Measurements from ENCODE around the gene FHOD3.

Gene FHOD3

DNA sequence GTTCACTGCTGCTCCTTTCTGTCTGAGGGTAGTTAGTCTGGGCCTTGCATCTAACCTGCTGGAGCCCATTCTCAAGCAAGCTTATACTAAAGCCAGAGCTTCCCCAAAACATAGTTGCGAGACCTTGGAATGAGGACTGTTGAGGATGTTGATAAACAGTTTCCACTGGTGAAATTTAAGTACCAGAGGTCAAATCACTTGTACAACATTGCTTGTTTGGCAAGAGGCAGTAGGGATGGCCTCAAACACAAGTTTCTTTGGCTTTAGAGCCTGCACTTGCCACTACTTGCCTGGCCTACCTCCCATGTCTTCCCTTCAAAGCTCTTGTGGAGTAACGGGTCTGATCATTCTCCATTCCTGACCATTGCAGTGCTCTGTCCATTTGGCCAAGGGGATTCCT lies 262.7 kb downstream of the FHOD3 start:
- 94% methylated on average over 2 of the region's 2 CpGs for WGBS
- Histone ChIP-seq H3K4me3 (ENCODE audit: low read length) (no peak overlapping the region), H3K27me3 (ENCODE audit: insufficient read depth, low read length) (no peaks in the 10 kb centered on the region), H3K4me1 (ENCODE audit: insufficient read depth, low read length) (peaks cover 19% of the 10 kb centered on the region), H3K36me3 (ENCODE audit: insufficient read depth, low read length) (no peaks in the 10 kb centered on the region), H3K9me3 (ENCODE audit: insufficient read depth, low read depth, low read length) (no peaks in the 10 kb centered on the region), H3K9ac (ENCODE audit: low read depth, low read length) (no peak overlapping the region), H3K27ac (ENCODE audit: low read depth, low read length) (no peak overlapping the region; the same call in 1 of the 2 replicates)

DNA sequence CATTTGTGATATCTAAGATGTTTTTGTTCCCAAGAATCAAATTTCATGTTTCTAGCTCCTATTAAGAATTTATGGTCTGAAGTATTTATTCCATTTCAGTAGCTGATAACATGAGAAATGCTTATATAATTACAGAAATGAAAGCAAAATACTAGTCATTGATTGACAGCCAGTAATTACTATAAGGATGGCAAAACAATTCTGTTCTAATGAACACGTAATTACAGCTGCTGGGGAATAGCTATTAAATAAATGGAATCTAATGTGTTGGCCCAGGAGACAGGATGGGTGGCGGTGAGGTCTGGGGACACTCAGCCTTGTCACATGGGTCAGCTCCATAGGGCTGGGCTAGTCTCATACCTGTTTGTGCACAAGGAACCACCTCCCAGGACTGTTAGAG lies 263.5 kb downstream of the FHOD3 start:
- no peaks in the 10 kb centered on the region for H3K9me3 ChIP-seq (ENCODE audit: insufficient read depth, low read depth, low read length)
- 98% methylated on average over 2 of the region's 2 CpGs for WGBS
- no peak overlapping the region for H3K9ac ChIP-seq (ENCODE audit: low read depth, low read length)
- no peak overlapping the region for H3K4me3 ChIP-seq (ENCODE audit: low read length)
- peaks cover 21% of the 10 kb centered on the region for H3K4me1 ChIP-seq (ENCODE audit: insufficient read depth, low read length)
- no peaks in the 10 kb centered on the region for H3K36me3 ChIP-seq (ENCODE audit: insufficient read depth, low read length)
- no peak overlapping the region for H3K27ac ChIP-seq (ENCODE audit: low read depth, low read length)
- H3K27me3 ChIP-seq (ENCODE audit: insufficient read depth, low read length), result no peaks in the 10 kb centered on the region

DNA sequence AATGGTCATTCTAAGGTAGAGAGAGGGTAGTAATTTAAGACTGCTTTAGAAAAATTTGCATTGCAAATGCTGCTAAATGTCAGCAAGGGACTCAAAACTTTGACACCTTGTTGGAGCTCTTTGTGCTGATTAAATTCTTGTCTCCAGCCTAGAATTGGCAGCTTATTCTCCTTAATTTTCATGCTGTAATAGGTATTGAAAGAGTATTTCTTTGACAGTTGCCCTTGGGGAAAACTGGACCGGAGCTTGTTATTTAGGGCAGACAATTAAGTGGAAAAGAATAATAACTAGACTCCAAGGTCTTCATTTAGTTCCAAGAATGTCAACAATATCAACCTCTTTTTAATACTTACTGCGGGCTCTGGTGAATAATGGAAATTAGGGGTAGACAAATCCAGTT lies 267.3 kb downstream of the FHOD3 start:
- H3K9me3 ChIP-seq (ENCODE audit: insufficient read depth, low read depth, low read length), result no peaks in the 10 kb centered on the region
- H3K4me3 ChIP-seq (ENCODE audit: low read length), result no peak overlapping the region
- no peak overlapping the region for H3K9ac ChIP-seq (ENCODE audit: low read depth, low read length)
- no peaks in the 10 kb centered on the region for H3K36me3 ChIP-seq (ENCODE audit: insufficient read depth, low read length)
- WGBS, result 80% methylated on average over 1 of the region's 2 CpGs
- H3K27me3 ChIP-seq (ENCODE audit: insufficient read depth, low read length), result no peaks in the 10 kb centered on the region
- no peak overlapping the region for H3K27ac ChIP-seq (ENCODE audit: low read depth, low read length)
- H3K4me1 ChIP-seq (ENCODE audit: insufficient read depth, low read length), result peaks cover 29% of the 10 kb centered on the region

DNA sequence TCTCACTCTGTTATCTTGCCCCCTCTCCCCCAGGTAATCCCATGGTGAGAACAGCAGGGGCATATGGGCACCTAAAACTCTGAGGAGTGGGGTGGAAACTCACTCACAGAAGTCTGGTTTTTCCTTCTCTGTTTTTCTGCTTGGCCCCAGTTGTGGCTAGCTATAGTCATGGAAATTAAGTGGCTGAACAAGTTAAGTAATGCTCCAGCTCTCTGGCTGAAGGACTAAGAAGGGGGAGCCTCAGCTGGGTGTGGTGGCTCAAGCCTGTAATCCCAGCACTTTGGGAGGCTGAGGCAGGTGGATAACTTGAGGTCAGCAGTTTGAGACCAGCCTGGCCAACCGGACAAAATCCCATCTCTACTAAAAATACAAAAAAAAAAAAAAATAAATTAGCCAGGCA lies 270.3 kb downstream of the FHOD3 start:
- no peaks in the 10 kb centered on the region for H3K9me3 ChIP-seq (ENCODE audit: insufficient read depth, low read depth, low read length)
- WGBS, result 89% methylated on average over 1 of the region's 1 CpG
- H3K4me1 ChIP-seq (ENCODE audit: insufficient read depth, low read length), result peaks cover 32% of the 10 kb centered on the region
- H3K27ac ChIP-seq (ENCODE audit: low read depth, low read length), result peak overlapping the region; percentile 60; the same call in 1 of the 2 replicates
- H3K4me3 ChIP-seq (ENCODE audit: low read length), result no peak overlapping the region
- no peaks in the 10 kb centered on the region for H3K27me3 ChIP-seq (ENCODE audit: insufficient read depth, low read length)
- H3K36me3 ChIP-seq (ENCODE audit: insufficient read depth, low read length), result no peaks in the 10 kb centered on the region
- no peak overlapping the region for H3K9ac ChIP-seq (ENCODE audit: low read depth, low read length)

- Histone ChIP-seq H3K4me3 (ENCODE audit: low read length) (no peak overlapping the region), H3K9me3 (ENCODE audit: insufficient read depth, low read depth, low read length) (no peaks in the 10 kb centered on the region), H3K9ac (ENCODE audit: low read depth, low read length) (no peak overlapping the region), H3K27ac (ENCODE audit: low read depth, low read length) (no peak overlapping the region), H3K36me3 (ENCODE audit: insufficient read depth, low read length) (no peaks in the 10 kb centered on the region), H3K27me3 (ENCODE audit: insufficient read depth, low read length) (no peaks in the 10 kb centered on the region), H3K4me1 (ENCODE audit: insufficient read depth, low read length) (peaks cover 32% of the 10 kb centered on the region)
- WGBS, result 94% methylated on average over 4 of the region's 4 CpGs
Measured at GRCh38 chr18:36568487-36568886, 271.0 kb downstream of the FHOD3 start.

DNA sequence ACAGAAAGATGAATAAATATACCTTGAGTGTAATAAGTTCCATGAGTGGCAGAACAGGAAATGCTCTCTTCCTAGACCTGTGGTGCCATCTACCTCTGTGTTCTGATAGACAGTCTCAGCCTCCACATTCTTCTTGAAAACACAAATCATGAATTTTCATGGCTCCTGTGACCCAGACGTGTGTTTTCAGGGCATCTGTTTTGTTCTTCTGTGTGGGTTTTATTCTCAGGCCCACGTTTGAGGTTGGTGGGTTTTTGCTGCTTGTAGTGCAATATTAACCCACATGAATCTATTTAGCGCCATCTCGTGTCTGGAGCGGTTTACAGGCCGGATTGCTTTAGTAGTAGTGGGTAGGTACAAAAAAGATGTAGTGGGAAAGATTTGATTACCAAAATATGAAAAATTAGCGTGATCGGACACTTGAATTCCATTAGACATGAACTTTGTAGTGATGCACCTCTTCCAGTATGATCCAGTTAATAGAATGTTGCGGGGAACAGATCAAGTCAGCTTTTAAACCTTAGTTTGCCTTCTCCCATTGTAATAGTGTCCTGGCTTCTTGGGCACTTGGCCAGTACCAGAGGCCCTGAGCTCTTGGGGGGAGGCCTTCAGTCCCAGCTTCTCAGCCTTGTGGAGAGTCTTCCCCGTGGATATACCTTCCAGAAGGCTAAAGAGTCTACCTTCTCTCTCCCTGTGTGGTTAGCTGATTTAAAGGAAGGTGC lies 274.8 kb downstream of the FHOD3 start:
- Histone ChIP-seq H3K27ac (ENCODE audit: low read depth, low read length) (no peak overlapping the region), H3K9me3 (ENCODE audit: insufficient read depth, low read depth, low read length) (no peaks in the 10 kb centered on the region), H3K4me1 (ENCODE audit: insufficient read depth, low read length) (peaks cover 9% of the 10 kb centered on the region), H3K9ac (ENCODE audit: low read depth, low read length) (no peak overlapping the region), H3K27me3 (ENCODE audit: insufficient read depth, low read length) (no peaks in the 10 kb centered on the region), H3K36me3 (ENCODE audit: insufficient read depth, low read length) (no peaks in the 10 kb centered on the region), H3K4me3 (ENCODE audit: low read length) (no peak overlapping the region)
- 28% methylated on average over 10 of the region's 10 CpGs for WGBS

DNA sequence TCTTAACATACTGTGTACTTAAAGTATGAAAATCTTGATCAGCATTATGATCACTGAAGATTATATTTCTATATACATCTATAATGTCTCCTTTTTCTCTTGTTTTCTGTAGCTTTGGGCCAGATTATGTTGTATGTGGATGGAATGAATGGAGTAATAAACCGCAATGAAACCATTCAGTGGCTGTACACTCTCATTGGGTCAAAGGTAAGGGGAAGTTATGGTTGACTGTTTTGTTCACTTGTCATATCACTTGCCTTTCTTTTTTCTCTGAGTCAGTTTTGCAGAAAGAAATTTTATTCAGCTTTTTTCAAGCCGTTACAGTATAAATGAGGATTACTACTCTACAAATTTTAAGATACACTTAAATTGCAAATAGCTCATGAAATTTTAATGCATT lies 278.8 kb downstream of the FHOD3 start:
- H3K9ac ChIP-seq (ENCODE audit: low read depth, low read length), result no peak overlapping the region
- peaks cover 8% of the 10 kb centered on the region; the same call in 1 of the 2 replicates for H3K9me3 ChIP-seq (ENCODE audit: insufficient read depth, low read depth, low read length)
- no peaks in the 10 kb centered on the region for H3K36me3 ChIP-seq (ENCODE audit: insufficient read depth, low read length)
- peaks cover 14% of the 10 kb centered on the region for H3K4me1 ChIP-seq (ENCODE audit: insufficient read depth, low read length)
- H3K4me3 ChIP-seq (ENCODE audit: low read length), result no peak overlapping the region
- 94% methylated on average over 2 of the region's 2 CpGs for WGBS
- no peak overlapping the region for H3K27ac ChIP-seq (ENCODE audit: low read depth, low read length)
- H3K27me3 ChIP-seq (ENCODE audit: insufficient read depth, low read length), result no peaks in the 10 kb centered on the region

DNA sequence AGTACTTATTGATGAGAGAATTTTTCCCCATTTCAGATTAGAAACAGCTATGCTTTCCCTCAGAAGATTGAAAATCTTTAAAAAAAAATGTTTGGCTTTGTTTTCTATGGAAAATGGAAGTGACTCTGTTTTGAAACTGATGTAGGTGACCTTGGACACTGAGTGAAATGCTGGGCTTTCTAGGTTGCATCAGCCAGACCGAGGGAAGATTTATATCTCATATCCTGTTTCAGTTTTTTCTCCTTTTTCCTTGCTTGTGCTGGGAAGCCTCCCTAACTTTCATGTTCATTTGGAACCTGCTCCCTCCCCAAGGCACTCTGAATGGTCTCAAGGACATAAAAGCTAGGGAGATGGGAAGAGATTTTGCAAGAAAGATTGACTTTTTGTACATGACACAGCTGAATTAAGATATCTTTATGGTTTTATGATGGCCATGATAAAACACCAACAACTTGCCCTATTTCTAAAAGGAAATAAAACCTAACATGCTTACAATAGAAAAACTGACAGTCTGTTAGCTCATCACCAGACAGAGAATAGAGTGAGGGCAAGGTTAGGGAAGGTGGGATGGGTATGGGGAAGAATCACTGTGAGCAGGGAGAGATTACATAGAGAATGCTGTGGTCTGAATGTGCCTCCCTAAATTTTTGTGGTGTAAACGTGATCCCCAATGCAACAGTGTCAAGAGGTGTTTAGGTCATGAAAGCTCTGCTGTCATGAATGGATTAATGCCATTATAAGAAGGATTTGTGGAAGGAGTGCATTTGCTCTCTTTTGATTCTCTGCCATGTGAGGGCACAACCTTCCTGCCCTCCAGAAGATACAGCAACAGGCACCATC lies 281.6 kb downstream of the FHOD3 start:
- WGBS, result 97% methylated on average over 2 of the region's 2 CpGs
- Histone ChIP-seq H3K9ac (ENCODE audit: low read depth, low read length) (no peak overlapping the region), H3K4me1 (ENCODE audit: insufficient read depth, low read length) (peaks cover 27% of the 10 kb centered on the region), H3K27me3 (ENCODE audit: insufficient read depth, low read length) (no peaks in the 10 kb centered on the region), H3K27ac (ENCODE audit: low read depth, low read length) (no peak overlapping the region), H3K4me3 (ENCODE audit: low read length) (no peak overlapping the region), H3K36me3 (ENCODE audit: insufficient read depth, low read length) (no peaks in the 10 kb centered on the region), H3K9me3 (ENCODE audit: insufficient read depth, low read depth, low read length) (peaks cover 8% of the 10 kb centered on the region; the same call in 1 of the 2 replicates)

DNA sequence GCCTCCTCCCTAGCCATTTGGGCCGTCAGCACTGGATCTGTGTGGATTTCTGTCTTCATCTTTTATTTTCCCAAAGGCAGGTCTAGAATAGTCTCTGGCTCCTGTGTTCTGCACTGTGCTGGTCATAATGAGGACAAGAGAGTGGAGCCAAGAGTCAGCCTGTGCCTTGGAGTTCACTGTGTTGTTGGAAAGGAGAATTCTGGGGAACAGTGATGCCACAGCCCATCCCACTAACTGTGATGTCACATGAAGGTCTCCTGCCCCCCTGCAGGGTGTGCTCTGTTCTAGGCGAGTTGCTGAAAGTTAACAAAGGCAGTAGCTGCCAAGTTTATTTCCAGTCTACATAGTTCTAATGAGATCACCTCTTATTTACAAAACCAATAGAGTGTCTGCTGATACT lies 282.8 kb downstream of the FHOD3 start:
- no peak overlapping the region for H3K27ac ChIP-seq (ENCODE audit: low read depth, low read length)
- WGBS, result 86% methylated on average over 2 of the region's 2 CpGs

DNA sequence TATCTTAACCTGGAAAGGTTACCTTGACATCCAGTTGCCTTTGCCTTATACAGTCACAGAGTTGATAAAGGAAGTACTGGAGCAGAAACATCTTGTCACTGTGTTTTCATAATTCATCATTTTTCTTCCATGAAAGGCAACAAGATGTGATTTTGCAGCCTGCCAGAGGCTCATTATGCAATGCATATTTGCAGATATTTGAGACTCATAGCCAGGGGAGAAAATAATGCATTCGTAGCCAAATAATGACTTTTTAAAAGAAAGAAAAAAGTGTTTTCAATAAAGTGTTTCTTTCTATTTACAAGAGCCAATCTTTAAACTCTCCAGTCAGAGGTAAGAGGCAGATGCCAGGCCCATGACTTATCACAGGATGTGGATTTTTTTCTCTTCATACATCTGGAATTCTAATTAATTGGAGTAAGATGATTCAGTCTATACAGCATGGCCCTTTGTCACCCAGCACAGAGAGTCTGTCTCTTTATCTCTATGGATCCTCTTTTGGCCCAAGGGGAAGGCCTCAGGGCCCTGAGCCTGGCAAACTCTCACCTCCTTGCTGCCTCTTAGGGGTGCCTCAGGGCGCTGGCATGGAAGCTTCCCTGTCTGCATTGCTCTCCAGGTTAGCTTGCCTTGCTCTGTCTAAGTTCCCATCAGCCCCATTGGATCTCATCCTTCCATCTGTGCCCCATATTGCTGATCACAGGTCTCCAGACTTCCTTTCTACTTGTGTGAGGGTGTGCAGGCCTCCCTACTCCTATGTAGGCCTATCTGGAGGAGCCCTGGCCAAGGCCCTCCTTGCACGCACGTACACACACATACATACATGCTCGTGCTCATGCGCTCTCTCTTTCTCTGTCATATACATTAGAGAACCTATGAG lies 283.6 kb downstream of the FHOD3 start:
- WGBS, result 95% methylated on average over 6 of the region's 6 CpGs
- H3K9ac ChIP-seq (ENCODE audit: low read depth, low read length), result no peak overlapping the region

More for the DNA sequence above, 282.8 kb downstream of the FHOD3 start:
- peaks cover 8% of the 10 kb centered on the region; the same call in 1 of the 2 replicates for H3K9me3 ChIP-seq (ENCODE audit: insufficient read depth, low read depth, low read length)
- H3K4me1 ChIP-seq (ENCODE audit: insufficient read depth, low read length), result peaks cover 38% of the 10 kb centered on the region
- H3K36me3 ChIP-seq (ENCODE audit: insufficient read depth, low read length), result no peaks in the 10 kb centered on the region
- no peaks in the 10 kb centered on the region for H3K27me3 ChIP-seq (ENCODE audit: insufficient read depth, low read length)
- H3K9ac ChIP-seq (ENCODE audit: low read depth, low read length), result no peak overlapping the region
- no peak overlapping the region for H3K4me3 ChIP-seq (ENCODE audit: low read length)

More for the DNA sequence above, 283.6 kb downstream of the FHOD3 start:
- H3K9me3 ChIP-seq (ENCODE audit: insufficient read depth, low read depth, low read length), result peaks cover 8% of the 10 kb centered on the region; the same call in 1 of the 2 replicates
- H3K4me1 ChIP-seq (ENCODE audit: insufficient read depth, low read length), result peaks cover 42% of the 10 kb centered on the region
- no peaks in the 10 kb centered on the region for H3K27me3 ChIP-seq (ENCODE audit: insufficient read depth, low read length)
- H3K4me3 ChIP-seq (ENCODE audit: low read length), result no peak overlapping the region
- no peak overlapping the region for H3K27ac ChIP-seq (ENCODE audit: low read depth, low read length)
- H3K36me3 ChIP-seq (ENCODE audit: insufficient read depth, low read length), result no peaks in the 10 kb centered on the region

All from HUES64 (cell line).